ENCODE results near the gene SLIT3.

DNA sequence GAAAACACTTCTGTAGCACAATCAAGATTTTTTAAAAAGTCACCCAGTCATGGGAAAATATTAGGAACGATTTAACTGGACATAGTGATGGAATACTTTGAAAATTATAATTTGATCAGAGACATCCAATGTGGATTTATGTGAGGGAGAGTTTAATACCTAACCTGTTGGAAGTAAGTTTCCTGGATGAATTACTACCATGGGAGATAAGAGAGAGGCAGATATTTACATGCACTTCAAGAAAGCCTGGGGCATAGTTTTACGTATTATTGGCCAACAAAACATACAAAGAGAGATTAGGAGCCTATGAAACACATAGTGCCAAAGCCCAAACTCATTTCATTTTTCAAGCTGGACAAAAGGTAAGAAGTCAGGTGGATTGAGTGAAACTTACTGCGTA is 336.8 kb downstream of the SLIT3 start:
- TF ChIP-seq ZFP3 (CRISPR knock-in tag; IDR thresholded peaks at IDR 0.05) (no peak), ISL1 (CRISPR knock-in tag; IDR thresholded peaks at IDR 0.05) (no peak), CREB5 (CRISPR knock-in tag; IDR thresholded peaks at IDR 0.05; ENCODE audit: low read depth) (no peak)

All from SK-N-SH treated with all-trans-retinoic acid at 6 μM for 48 hours (cell line).